ENCODE results near the gene SLC17A8.

SLC17A8 gene

GRCh38 chr12:100433701-100434100, 76.8 kb downstream of the SLC17A8 start:
- no peak for DNase-seq

GRCh38 chr12:100434177-100434576, 77.3 kb downstream of the SLC17A8 start:
- no peak for DNase-seq

DNA sequence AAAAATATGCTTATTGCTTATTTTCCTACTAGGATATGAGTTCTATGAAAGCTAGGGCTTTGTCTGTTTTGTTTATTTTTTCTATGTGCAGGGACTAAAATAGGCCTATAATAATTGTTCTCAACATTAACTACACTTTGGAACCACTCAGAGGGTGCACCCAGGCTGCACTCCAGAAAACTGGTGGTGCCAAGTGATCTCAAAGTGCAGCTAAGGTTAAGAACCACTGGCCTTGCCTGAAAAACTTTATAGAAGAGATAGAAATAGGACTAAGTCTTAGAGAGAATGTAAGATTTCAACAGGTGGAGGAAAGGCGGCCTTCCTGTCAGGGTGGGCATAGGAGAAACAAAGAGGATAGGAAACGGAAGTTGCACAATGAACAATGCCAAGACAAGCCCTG, 79.1 kb downstream of the SLC17A8 start:
- DNase-seq: no peak

DNA sequence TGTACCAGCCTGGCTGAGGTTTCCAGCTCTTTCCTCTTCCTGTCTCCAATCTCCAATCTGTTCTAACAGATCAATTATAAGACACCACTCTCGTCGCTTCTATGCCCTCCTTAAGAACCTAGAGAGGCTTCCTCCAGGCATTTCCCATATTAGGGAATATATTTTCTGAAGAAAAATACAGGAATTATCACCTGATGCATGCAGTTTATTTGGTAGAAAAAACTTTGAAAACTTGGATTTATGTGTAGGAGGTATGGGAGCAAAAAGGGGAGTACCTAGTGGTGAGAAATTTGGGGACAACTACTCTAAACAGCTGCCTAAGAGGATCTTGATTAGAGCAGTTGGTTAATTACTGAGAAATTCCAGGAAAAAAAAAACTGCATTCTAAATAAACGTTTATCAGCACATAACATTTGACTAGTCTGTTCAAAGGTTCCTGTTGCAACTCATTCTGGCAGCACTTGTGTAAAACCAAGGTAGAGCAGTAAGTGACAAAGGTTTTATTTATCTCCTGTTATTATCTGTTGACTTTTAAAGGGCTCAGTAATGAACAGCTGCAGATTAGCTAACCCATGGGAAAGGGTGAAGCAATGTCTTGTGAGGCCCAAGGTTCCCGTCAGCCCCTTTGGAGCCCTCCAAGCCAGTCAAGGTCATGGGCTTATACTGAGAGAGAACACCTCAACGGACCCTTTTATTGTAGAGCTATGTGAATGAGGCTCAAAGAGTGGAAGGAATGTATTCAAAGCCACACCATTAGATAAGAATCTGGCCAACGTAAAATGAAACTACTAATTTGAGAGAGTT, 80.4 kb downstream of the SLC17A8 start:
- DNase-seq: peak; percentile 6

DNA sequence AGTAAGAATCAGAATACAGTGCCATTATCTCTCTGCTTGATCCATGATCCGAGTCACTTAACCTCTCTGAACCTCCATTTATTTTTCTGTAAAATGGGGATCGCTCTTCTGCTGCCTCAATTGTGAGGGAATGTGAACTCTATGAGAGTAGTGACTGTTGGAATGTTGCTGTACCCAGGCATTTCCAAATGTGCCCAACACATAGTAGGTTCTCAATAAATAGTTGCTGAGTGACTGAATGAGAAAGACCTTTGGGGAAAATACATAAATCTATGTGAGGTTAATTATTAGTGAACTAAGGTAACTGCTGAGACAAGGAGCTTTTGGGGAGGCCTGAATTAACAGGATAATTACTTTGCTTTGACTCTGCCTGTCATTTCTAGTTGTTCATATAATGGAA, 82.9 kb downstream of the SLC17A8 start:
- no peak for DNase-seq

GRCh38 chr12:100442403-100442802, 85.5 kb downstream of the SLC17A8 start:
- no peak for DNase-seq

GRCh38 chr12:100443434-100443833, 86.6 kb downstream of the SLC17A8 start:
- no peak for DNase-seq

- no peak for DNase-seq
Measured at GRCh38 chr12:100445081-100445481, 88.2 kb downstream of the SLC17A8 start.

DNA sequence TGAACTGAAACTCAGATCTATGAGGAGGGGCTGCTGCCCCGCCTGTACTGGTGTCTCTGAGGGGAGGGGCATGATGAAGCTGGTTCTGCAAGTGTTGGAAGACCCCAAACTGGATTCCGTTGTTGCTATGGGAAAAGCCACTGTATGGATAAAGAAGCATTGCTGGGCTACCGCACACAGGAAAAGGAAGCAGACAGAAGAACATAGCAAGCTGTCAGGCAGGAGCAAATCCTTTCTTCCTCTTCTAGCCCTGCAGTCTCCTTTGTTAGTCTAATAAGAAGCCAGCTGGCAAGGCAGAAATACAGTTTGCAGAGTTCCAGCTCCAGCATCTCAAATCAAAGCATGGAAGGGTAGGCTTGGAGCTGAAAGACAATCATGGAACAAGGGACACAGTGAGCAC, 90.5 kb downstream of the SLC17A8 start:
- DNase-seq: no peak

DNA sequence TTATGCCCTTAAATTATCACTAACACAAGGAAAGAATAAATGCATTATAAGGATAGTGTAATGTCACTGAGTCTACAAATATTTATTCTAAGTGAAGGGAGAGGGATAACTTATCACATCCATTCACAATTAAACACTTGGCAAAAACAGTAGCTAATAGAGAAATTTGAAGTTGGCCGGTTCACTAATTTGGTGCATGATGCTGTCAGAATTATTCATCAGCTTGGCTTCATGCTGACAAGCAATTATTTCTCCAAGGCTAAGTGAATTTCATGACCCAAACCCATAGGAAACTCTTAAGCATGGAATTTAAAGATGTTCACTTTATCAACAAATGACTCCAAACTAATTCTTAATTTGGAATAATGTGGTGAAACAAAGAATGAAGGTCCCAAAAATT, 91.8 kb downstream of the SLC17A8 start:
- no peak for DNase-seq

DNA sequence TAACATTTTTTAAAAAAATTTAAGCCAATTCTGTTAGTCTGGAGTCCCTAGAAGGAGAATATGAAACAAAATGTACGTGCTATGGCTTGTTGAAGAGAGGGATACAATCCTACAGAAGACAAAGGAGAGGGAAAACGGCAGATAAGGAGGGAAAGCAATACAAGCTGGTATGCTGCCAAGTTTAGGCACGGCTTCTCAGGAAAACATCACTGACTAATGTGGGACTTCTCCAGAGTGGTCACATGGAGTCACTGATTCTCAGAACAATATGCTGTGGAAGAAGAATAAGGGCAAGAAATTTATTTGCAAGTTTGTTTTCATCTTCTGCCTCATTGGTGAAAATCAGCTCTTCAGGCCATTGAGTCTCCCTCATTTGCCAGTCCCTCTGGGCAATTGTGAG, 93.9 kb downstream of the SLC17A8 start:
- no peak for DNase-seq

GRCh38 chr12:100453951-100454350, 97.1 kb downstream of the SLC17A8 start:
- no peak for DNase-seq

DNA sequence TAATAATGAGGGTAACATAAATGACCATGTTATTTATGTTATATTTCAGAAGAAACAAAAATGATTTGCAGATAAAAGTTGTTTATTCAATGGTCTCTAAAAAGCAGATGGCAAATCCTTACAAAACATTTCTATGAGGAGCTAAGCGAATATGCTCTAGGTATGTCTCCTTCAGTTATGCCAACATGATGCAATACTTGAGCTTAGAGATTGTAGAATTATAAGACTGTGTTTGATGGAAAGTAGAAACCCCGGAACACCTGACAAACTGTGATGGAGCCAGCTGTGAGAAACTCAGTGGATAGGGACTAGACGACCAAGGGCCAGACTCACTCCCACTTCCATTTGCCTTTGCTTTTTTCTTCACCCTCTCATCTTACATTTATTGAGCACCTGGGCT, 99.0 kb downstream of the SLC17A8 start:
- DNase-seq: no peak

GRCh38 chr12:100458191-100458590, 101.3 kb downstream of the SLC17A8 start:
- DNase-seq: no peak

GRCh38 chr12:100460702-100461101, 103.8 kb downstream of the SLC17A8 start:
- DNase-seq: no peak

- DNase-seq: no peak
Measured at GRCh38 chr12:100461330-100461973, 104.6 kb downstream of the SLC17A8 start.

- DNase-seq: no peak
Measured at GRCh38 chr12:100463661-100464060, 106.8 kb downstream of the SLC17A8 start.

GRCh38 chr12:100464529-100464928, 107.7 kb downstream of the SLC17A8 start:
- no peak for DNase-seq

GRCh38 chr12:100468126-100468525, 111.3 kb downstream of the SLC17A8 start:
- no peak for DNase-seq
